AG04450 (cell line): ENCODE data around the gene SPINK4. TPM values are rescaled to one million over a fixed set of nuclear protein-coding genes. Genes with fewer than 3 reads are reported as not detected.

Experiments used
- CTCF ChIA-PET: fragments of 300-600, 350-600 bp; formaldehyde crosslinking; extraction: SDS; loops from one replicate; lab custom pipeline; 2022; ENCODE audit warnings: antibody characterized with exemption, inconsistent platforms; lab: Charles Lee
- POLR2A ChIA-PET: fragments of 350-600 bp; formaldehyde crosslinking; extraction: SDS; loops from one replicate; lab custom pipeline; 2021; ENCODE audit warnings: antibody characterized with exemption, inconsistent platforms; lab: Yijun Ruan, JAX
- DNase-seq: peaks from one replicate; pipeline ENCODE4 v3.0.0-alpha.2; 2011; ENCODE audit warnings: low read depth, low spot score
- H3K27ac ChIP-seq: one replicate; pipeline ENCODE4 v1.5.1; 2012; ENCODE audit warnings: low read depth, low read length, control low read depth
- H3K27me3 ChIP-seq: one replicate; pipeline ENCODE4 v1.6.0; 2012; ENCODE audit warnings: low read length; ENCODE audit not compliant: control insufficient read depth, insufficient read depth
- H3K4me3 ChIP-seq: 2 replicates; pipeline ENCODE4 v1.5.1; 2011; ENCODE audit warnings: mild to moderate bottlenecking, low read depth, low read length, control low read depth
- H3K9me3 ChIP-seq: 2 replicates; pipeline ENCODE4 v1.5.1; 2012; ENCODE audit warnings: low read length; ENCODE audit not compliant: control insufficient read depth, insufficient read depth
- CTCF ChIP-seq: IDR thresholded peaks from 2 replicates; pipeline ENCODE4 v1.5.1; 2011; ENCODE audit warnings: low read depth, low read length, control low read depth, inconsistent platforms
- polyA minus RNA-seq: library from RNA; depleted of rRNA, polyadenylated mRNA; stranded (reverse); fragments of >200 nt; gene quantifications from 2 replicates; pipeline ENCODE4 v1.2.3, GENCODE V29; 2011; rRNA and poly(A)+ RNA removed
- polyA plus RNA-seq: library from polyadenylated mRNA; depleted of rRNA; stranded (reverse); fragments of >200 nt; gene quantifications from 2 replicates; pipeline ENCODE4 v1.2.3, GENCODE V29; 2011; rRNA removed

Gene SPINK4, protein sequence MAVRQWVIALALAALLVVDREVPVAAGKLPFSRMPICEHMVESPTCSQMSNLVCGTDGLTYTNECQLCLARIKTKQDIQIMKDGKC
- not detected in 2 replicates for polyA plus RNA-seq
- not detected in 2 replicates for polyA minus RNA-seq

DNA sequence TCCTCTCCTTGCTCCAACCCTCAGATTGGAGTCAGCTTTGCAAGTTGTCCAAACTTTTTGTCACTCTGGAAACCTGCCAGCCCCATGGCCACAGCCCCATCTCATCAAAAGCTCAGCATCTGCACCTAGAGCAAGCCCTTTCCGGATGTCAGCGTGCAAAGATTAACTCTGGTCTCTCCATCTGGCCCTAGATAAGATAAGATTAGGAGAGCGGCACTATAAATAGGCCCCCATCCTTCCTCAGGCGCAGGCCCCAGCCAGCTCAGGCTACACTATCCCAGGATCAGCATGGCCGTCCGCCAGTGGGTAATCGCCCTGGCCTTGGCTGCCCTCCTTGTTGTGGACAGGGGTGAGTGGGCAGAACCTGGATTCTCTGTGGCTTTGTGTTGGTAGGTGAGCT is at the start of gene SPINK4:
TSS of gene SPINK4 (plus strand) at position 247 of the 400 bp plus-strand sequence. CDS start at position 289, 42 bp downstream.
- DNase-seq = no peak
- Histone ChIP-seq H3K27me3 (no peaks in the 10 kb centered on the region), H3K4me3 (no peak within 1 kb of the TSS), H3K27ac (no peak within 1 kb of the TSS), H3K9me3 (no peaks in the 10 kb centered on the region)
- POLR2A ChIA-PET = no interaction called here
- TF ChIP-seq CTCF = no peak
- CTCF ChIA-PET = no interaction called here

- CTCF ChIA-PET = no interaction called here
- Histone ChIP-seq H3K27me3 (no peaks in the 10 kb centered on the region), H3K9me3 (no peaks in the 10 kb centered on the region), H3K27ac (no peak overlapping the region), H3K4me3 (no peak overlapping the region)
- DNase-seq = no peak
- TF ChIP-seq CTCF = no peak
- POLR2A ChIA-PET = no interaction called here
Observed at GRCh38 chr9:33192493-33193255, 47.3 kb upstream of the SPINK4 start.

- POLR2A ChIA-PET = no interaction called here
- Histone ChIP-seq H3K9me3 (no peaks in the 10 kb centered on the region), H3K4me3 (no peak overlapping the region), H3K27ac (no peak overlapping the region), H3K27me3 (no peaks in the 10 kb centered on the region)
- no peak for DNase-seq
- CTCF ChIA-PET = no interaction called here
- no peak for TF ChIP-seq CTCF
Observed at GRCh38 chr9:33193818-33194217, 46.1 kb upstream of the SPINK4 start.

DNA sequence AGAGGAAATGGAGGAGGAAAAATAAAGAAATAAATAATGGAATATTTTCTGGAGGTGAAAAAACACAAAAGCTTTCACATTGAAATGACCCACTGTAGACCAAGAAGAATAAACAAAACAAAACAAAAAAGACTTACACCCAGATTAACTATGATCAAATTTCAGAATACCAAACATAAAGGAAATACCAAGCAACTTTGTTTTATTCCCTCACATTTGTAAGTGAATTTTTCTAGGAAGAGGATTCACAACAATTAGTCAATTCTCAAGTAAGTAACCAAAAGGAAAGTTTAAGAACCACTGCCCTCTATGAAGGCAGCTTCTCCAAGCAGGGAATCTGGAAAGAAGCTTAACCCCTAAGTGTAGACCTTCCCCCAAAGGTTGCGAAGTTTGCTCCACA is 43.2 kb upstream of the SPINK4 start:
- H3K9me3 ChIP-seq = no peaks in the 10 kb centered on the region; the same call in 1 of the 2 replicates
- no peak overlapping the region for H3K4me3 ChIP-seq
- TF ChIP-seq CTCF = no peak
- H3K27ac ChIP-seq = no peak overlapping the region
- CTCF ChIA-PET = interaction anchor here (0.6 to 1.5 kb wide), 3 partner anchors 9 to 35 kb away, joined by 4 read pairs; no protein-coding TSS in a partner anchor
- POLR2A ChIA-PET = no interaction called here
- no peaks in the 10 kb centered on the region for H3K27me3 ChIP-seq
- DNase-seq = no peak
